HuH-7 (cell line): ENCODE measurements around the gene SLC31A1.
A peak's percentile ranks its signal among the peaks of the same experiment; 100 is the strongest.
"Not testable (repeated sequence)": the region's sequence is repeated elsewhere in the genome, so short reads cannot be mapped to it uniquely, and the experiment has no call there.

ENCODE experiments used
- DNase-seq: peaks from one replicate; pipeline ENCODE4 v3.0.0; 2011; ENCODE audit warnings: low spot score

SLC31A1 gene

DNA sequence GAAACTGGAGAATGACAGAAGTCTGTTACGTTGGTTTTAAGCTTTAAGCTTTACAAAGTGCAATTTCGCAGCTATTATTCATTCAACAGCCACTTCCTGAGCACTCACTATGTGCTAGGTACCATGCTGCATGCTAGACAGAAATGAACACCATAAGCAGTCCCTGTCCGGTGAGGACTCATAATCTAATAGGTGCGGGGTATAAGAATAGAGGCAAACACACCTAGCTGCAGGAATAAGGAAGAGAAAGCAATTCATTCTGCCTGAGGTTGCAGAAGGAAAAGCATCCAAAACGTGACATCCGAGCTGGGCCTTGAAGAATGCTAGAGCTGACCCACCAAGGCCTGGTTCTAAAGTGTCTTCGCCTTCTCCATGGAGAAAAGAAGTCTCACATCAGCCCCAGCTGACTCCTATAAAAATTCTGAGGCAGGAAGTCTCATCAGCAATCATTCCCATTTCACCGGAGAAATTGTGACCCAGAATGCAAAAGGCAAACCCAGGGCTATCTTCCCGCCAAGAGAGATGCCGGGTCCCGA, 809 bp upstream of the SLC31A1 start:
- no peak for DNase-seq

DNA sequence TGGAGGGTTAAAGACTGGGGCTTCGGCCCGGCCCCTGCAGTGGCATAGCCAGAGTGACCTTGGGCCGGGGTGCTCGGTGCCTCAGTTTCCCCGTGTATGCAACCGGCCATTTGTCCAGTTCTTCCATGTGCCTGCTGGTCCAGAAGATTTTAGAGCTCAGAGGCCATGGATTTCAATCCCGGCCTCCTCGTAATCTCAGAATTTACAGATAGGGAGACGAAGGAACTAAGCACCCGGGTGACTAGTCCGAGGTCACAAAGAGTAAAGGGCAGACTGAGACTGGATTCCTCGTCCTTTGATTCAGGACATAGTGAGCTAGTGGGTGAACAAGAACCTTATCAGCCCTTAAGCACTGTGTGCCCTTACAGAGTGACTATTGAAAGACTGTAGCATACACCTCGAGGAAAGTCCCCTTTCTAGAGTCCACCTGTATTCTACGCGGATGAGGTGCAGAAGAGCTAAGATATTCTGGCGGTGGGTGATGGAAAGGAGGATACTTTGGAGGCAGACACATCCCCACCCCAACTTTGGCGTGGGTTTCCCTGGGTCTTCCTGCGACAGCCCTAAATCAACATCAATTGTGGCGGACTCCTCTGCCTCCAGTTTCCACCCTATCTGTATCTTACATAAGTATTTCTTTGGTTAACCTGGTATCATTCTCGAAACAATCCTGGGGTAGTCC, 597 bp downstream of the SLC31A1 start:
- DNase-seq, result no peak

DNA sequence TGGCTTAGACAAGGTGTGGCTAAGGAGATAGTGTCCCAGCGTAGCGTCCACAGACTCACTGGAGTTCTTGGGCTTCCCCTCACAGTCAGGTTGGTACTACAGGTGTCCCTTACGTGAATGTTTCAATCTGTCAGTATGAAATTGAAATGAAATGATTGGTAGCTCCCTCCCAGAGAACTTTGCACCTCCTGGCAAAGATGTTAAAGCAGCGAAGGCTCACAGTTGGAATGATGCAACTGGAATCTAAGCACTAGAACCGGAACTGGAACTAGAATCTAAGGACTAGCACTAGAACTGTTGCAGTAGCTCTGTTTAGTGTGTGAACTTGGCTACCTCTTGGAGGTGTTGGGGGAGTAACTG, 1.1 kb downstream of the SLC31A1 start:
- no peak for DNase-seq

DNA sequence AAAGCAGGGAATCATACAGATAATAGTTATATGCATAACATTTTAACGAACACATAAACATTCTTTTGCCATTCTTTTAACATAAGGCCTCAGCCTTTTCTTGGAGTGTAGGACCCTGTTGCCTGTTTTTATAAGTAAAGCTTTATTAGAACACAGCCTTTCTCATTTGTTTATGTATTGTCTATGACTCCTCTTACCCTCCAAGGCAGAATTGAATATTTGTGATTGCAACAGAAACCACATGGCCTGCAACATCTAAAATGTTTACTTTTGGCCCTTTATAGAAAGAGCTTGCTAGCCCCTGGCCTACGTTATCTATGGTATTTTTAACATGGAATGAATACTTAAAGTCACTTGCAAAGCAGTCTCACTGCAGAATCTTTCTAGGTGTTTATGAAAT, 2.6 kb downstream of the SLC31A1 start:
- DNase-seq, result no peak

DNA sequence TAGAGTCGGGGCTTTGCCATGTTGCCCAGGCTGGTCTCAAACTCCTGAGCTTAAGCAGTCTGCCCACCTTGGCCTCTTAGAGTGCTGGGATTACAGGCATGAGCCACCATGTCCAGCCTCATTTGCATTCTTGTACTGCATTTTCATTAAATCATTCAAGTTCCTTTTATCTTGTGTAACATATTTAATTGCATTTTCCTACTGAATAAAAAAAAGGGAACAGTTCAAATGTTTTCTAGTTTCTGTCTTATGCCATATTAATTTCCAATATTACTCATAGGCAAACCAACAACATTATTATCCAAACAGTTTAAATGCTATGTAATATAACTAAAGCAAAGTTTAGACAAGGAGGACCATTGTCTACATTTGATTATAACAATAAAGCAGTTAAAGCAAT, 6.1 kb downstream of the SLC31A1 start:
- DNase-seq, result no peak

DNA sequence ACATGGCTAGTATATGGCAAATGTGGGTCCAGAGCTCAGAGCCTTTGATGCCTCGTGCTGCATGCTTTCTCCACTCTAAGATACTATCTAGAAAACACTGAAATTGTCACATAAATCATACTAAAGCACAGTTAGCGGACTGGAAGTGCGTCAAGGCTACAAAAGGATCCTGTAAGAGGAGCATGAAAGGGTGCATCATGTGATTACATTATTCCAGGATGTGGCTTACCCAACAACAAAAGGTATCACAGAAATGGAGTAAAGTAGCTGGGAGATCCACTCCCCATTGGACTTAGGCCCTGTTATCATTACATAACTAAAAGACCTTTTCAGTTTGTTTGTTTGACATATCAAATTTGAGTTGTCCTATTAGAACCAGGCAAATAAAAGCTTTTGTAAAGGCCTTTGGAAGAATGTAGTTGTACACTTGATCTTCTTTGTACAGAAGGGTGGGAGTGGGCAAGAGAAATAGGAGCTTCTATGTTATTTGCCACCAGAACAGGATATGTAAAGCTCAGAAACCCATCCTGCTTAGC, 6.9 kb downstream of the SLC31A1 start:
- DNase-seq, result peak; percentile 15

DNA sequence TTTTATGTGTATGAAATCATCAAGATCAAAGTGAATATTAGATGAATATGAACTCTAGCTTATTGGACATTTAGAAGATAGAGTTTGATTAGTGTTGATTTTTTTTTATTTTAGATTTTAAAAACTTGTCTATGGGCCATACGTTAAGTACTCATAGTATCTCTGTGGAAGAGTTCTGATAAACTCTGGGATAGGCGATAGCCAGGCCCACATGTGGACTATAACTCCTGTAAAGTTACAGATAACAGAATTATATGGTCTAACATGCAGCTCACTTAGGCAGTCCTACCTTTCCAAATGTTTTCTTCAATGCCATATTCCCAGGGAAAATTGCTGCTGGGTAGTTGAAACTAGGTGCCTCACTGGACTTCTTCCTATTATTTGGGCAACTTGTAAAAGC, 10.4 kb downstream of the SLC31A1 start:
- no peak for DNase-seq

DNA sequence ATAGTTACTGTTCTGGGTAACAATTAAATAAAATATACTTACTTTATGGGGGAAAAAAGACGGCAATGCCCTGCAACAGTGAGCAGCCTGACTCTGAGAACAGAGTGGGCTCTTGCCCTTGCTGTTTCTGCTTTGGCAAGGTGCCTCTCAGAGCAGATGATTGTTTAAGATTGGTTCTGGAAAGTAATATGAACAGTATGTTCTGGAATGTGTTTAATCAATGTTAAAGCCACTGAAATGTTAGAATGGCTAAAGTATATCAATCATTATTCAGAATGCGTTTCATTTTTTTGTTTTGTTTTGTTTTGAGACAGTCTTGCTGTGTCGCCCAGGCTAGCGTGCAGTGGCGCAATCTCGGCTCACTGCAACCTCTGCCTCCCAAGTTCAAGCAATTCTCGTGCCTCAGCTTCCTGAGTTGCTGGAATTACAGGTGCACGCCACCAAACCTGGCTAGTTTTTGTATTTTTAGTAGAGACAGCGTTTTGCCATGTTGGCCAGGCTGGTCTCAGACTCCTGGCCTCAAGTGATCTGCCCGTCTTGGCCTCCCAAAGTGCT, 14.4 kb downstream of the SLC31A1 start:
- DNase-seq, result not testable (repeated sequence)

DNA sequence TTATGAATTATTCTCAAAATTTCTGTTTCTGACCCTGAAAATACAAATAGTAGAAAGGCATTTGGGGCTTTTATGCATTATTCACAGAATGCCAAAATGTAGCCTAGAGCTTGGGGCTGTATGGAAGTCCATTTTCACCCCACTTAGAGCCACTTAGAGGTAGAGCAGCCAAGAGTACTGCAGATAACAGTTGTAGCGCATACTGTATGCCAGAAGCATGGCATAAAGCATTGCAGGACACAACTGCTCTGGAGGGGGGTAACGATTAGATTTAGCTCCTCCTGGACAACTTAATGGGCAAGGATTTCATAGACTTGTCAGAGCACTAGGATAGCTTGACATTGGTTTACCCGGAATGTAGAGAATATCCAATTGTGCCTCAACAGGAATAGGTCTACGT, 15.7 kb downstream of the SLC31A1 start:
- no peak for DNase-seq

DNA sequence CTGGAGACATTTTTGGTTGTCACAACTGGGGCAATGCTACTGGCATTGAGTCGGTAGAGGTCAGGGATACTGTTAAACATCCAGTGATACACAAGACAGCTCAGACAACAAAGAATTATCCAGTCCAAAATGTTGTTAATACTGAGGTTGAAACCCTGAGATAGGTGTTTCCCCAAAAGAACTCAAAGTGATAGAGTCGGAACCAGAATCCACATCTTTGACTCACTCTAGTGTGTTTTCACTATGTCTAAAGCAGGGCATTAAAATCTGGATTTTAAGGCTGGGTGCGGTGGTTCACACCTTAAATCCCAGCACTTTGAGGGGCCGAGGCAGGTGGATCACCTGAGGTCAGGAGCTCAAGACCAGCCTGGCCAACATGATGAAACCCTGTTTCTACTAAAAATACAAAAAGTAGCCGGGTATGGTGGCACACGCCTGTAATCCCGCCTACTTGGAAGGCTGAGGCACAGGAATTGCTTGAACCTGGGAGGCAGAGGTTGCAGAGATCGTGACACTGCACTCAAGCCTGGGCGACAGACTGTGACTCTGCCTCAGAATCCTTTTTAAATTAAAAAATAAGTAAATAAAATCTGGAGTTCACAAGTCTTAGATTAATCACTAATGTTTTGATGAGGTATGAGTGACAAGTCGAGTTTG, 17.0 kb downstream of the SLC31A1 start:
- no peak for DNase-seq

DNA sequence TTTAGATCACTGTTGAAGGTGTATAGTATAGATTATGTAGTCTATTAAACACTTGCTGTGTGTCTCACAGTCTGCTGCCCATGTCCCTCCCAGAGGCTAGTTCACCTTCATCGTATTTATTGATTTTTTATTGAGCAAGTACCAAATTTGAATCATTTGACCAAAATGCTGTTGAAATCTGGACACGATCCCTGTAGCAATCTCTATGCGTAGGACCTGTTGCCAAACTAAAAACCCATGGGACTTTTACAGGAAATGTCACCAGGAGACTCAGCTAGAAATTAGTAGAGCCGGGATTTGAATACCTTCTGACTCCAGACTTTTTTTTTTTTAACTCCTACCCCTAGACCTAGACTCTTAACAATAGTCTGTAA, 17.5 kb downstream of the SLC31A1 start:
- DNase-seq, result no peak

DNA sequence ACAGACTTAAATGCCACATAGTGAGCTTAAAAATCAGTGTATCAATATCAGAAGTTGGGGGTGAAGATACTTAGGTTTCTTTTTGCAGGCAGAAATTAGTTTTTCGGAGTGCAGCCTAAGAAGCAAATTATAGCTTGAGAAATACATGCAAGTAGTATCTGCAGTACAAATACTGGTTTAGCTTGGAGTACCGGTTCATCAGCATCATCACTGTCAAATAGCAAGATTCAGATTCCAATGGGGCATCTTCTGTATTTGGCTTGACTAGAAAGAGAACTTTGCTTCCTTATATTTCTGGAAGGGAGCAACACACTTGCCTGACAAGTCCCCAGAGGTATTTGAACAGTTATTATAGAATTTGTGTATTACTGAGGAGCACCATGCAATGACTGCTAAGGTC, 19.8 kb downstream of the SLC31A1 start:
- DNase-seq, result no peak

DNA sequence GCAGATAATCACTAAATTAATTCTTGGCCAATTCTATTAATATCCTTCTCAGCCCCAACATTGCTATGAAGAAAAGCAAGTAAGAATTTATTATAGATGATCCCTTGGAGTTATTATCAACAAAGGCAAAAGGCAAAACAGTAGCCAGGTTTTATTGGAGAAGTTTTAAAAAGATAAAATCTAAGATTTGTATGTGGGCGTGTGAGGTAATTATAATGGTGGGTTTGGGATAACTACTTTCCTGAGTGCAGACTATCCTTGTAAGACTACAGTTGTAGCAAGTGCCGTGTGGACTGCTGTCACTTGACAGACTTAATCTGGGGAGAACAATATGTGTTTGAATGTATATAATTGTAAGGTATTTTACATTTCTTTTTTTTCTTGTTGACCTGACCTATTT, 23.2 kb downstream of the SLC31A1 start:
- DNase-seq, result no peak

DNA sequence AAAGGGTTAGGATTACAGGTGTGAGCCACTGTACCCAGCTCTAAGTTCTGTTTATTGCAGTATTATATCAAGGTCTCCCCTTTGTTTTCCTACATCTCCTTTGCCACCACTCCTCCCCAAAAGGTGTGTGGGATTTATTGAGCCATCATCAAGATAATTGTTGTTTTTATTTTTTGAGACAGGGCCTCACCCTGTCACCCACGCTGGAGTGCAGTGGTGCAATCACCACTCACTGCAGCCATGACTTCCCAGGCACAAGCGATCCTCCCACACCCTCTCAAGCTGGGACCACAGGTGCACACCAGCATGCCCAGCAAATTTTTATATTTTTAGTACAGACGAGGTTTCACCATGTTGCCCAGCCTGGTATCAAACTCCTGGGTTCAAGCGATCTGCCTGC, 24.6 kb downstream of the SLC31A1 start:
- no peak for DNase-seq

DNA sequence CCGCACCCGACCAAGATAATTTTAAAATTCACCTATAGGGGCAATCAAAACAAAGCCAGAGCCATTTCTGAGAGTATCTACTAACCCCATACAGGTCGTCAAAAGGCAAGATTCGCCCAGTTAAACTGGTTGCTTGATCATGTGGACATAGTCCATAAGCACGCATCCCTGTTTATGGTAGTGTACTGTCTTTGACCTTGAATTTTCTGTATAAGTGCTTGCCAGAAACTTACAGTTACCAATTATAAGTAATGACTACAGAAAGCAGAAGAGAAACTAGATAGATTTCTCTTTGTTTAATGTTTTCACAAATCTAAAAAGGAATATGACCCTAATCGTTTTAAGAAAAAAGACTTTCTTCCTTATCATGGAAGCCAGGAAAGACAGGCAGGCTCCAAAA, 25.6 kb downstream of the SLC31A1 start:
- DNase-seq, result no peak

DNA sequence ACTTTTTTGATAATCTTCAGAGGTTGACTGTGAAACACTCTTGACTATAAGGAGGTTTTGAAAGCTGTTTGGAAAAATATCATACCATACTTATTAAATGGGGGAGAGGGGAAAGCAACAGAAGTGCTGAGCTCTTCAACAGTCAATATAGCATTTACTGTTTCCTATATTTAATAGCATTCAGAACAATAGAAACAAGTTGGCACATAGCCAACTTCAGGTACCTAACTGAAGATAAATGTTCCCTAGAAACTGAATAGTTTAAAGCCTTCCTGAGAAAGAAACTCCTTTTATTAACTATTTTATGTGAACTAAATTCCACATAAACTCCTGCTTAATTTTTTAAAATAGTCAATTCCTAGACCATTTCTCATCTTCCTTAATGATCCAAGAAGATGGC, 26.3 kb downstream of the SLC31A1 start:
- DNase-seq, result no peak

DNA sequence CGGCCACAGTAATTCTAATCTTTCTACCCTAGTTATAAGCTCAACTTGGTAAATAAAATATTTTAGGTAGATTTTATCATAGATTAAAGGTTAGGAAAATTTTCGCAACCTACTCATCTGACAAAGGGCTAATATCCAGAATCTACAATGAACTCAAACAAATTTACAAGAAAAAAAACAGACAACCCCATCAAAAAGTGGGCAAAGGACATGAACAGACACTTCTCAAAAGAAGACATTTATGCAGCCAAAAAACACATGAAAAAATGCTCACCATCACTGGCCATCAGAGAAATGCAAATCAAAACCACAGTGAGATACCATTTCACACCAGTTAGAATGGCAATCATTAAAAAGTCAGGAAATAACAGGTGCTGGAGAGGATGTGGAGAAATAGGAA, 28.3 kb downstream of the SLC31A1 start:
- not testable (repeated sequence) for DNase-seq

DNA sequence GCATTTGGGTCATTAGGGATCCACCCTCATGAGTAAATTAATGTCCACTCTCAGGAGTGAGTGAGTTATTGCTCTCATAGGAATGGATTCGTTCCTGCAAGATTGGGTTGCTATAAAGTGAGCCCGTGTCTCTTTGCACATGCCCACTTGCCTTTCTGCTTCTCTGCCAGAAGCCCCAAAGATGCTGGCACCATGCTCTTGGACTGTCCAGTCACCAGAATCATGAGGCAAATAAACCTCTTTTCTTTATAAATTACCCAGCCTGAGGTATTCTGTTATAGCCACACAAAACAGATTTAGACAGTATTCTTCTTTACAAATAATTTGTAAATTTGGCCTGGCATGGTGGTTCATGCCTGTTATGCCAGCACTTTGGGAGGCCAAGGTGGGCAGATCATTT, 29.5 kb downstream of the SLC31A1 start:
- DNase-seq, result no peak

DNA sequence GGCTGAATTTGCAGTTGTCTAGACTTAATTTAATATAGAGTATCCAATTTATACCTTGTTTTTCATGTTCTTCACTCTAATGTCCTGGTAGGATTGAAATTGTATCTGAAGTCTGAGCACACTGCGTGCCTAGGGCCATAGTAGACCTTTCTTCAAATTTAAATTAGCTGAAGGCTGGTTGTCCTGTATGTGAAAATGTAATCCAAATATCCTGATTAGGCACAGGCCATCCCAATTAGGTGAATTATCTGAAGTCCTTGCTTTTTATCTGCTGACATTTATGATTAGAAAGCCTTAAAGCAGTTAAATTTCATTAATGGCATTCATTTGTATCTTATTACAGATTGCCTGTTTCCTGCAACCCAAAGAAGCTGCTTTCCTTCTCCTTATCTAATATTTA, 33.6 kb downstream of the SLC31A1 start:
- no peak for DNase-seq

DNA sequence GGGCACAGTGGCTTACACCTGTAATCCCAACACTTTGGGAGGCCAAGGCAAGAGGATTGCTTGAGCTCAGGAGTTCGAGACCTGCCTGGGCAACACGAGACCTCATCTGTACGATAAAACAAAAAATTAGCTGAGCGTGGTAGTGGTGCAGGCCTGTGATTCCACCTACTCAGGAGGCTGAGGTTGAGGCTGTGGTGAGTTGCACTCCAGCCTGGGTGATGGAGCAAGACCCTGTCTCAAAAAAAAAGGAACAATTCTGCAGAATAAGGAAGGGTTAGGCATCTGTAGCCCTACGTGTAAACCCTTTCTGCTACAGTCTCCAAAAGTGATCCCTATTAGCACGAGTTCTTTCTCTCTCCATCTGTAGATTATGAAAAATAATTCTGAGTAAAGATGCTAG, 34.1 kb downstream of the SLC31A1 start:
- no peak for DNase-seq

DNA sequence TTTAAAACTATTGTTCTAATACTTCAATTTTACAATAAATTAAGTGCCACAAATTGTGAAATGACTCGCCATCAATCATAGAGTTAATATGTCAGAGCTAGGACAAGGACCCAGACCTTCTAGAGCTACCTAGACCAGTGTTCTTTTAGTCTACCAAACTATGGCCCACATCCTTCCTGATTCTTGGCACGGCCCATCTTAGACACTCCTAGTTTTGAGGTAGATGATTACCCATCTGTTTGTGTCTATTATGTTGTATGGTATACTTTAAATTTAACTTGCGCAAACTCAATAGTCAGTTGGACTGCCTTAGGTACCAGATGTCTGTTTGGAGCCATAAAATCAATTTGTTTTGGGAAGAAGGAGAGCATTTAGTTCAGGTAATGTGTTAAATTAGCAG, 36.5 kb downstream of the SLC31A1 start:
- DNase-seq, result no peak

DNA sequence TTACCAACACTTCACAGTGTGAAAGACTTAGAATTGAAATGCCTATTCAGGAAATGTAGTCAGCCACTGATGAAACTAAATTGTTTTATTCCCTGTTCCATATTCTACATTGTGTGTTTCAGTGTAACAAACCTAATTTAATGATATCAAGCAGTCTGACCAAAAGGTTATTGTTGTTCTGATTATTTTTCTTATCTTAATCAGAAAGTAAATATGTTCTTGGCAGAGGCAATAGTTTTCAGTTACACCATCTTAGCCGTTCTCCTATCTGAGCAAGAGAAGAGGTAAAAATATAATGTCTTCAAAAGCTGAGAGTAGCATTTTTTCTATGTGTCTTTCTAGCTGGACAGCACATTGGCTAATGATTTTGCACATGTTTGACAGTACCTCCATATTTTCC, 36.9 kb downstream of the SLC31A1 start:
- DNase-seq, result no peak

DNA sequence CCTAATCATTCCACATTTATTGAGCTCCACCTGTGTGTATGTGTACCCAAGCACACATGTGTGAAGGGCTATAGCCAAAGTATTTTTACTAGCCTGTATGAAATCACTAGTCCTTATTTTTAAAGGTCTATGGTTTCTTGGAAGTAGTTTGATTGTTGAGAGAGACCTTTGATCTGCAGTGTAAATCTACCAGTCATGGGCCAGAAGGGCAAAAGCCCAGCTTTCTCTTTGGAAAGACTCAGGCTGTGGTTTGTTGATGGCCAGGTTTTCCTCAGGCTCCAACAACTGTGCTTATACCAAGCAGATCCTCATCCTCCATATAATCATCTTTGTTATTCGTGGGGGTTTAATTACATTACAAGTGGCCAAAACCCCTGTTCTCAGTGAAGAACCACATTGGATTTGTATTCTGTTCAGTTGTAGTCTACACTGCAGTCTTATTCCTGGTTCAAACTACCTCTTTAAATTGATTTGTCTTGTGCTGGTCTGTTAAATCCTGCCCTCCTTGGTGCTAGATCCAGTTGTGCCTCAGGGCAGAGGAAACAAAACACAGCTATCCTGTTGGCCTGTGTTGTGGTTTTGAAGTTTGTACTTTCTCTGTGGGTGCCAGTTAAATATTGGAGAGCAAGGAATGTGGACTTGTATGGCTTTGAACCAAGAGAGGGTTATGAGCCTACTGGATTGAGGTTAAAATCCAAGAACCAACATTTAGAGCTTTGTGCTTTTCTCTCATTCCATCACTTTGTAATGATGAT, 40.8 kb downstream of the SLC31A1 start:
- no peak for DNase-seq
